Keratinocyte (primary cell): Measurements from ENCODE around the gene HOXB7. TPM values are rescaled to one million over a fixed set of nuclear protein-coding genes. Genes with fewer than 3 reads are reported as not detected.

Source experiments
- DNase-seq: peaks from one replicate; pipeline ENCODE4 v3.0.0-alpha.2; 2011; ENCODE audit warnings: low read depth, missing footprints, low spot score
- FAIRE-seq: peaks from 2 replicates; lab custom pipeline; 2011; peaks lifted over from hg19 to GRCh38; lab: Jason Lieb, UNC
- H2AFZ ChIP-seq: 2 replicates; pipeline ENCODE4 v1.6.0; 2012; ENCODE audit warnings: low read length, control low read depth, inconsistent platforms; ENCODE audit not compliant: control insufficient read depth
- H3K27ac ChIP-seq: 2 replicates; pipeline ENCODE4 v1.5.1; 2011; ENCODE audit warnings: low read length; ENCODE audit not compliant: control insufficient read depth, insufficient read depth
- H3K27me3 ChIP-seq: 3 replicates; pipeline ENCODE4 v1.6.0; 2011; ENCODE audit warnings: low read length; ENCODE audit not compliant: control insufficient read depth, insufficient read depth; ENCODE audit errors: extremely low read depth
- H3K36me3 ChIP-seq, 2 experiments: 2 replicates in 1 of 2; 3 replicates in 1 of 2; pipeline ENCODE4 v1.5.1; 2011; ENCODE audit warnings: low read length in 2 of 2, mild to moderate bottlenecking in 1 of 2; ENCODE audit not compliant: control insufficient read depth in 2 of 2, insufficient read depth in 2 of 2; ENCODE audit errors: extremely low read depth in 1 of 2
- H3K4me1 ChIP-seq: 3 replicates; pipeline ENCODE4 v1.5.1; 2011; ENCODE audit warnings: low read length; ENCODE audit not compliant: control insufficient read depth, insufficient read depth; ENCODE audit errors: extremely low read depth
- H3K4me2 ChIP-seq: 3 replicates; pipeline ENCODE4 v1.6.0; 2011; ENCODE audit warnings: low read depth, low read length; ENCODE audit not compliant: control insufficient read depth, insufficient read depth; ENCODE audit errors: extremely low read depth
- H3K4me3 ChIP-seq, 3 experiments: fragments of 200-600 bp in 1 of 3; sonication (generic) in 1 of 3; 2 replicates in 2 of 3; 3 replicates in 1 of 3; pipeline ENCODE4 v1.5.1; 2011 to 2016; ENCODE audit warnings: low read length in 3 of 3, mild to moderate bottlenecking in 3 of 3, control low read depth in 2 of 3, inconsistent platforms in 1 of 3, low read depth in 1 of 3, mixed read lengths in 1 of 3, mixed run types in 1 of 3, moderate library complexity in 1 of 3; ENCODE audit not compliant: control insufficient read depth in 2 of 3, insufficient read depth in 2 of 3; ENCODE audit errors: extremely low read depth in 1 of 3
- H3K79me2 ChIP-seq: 2 replicates; pipeline ENCODE4 v1.6.0; 2012; ENCODE audit warnings: low read length; ENCODE audit not compliant: control insufficient read depth, insufficient read depth
- H3K9ac ChIP-seq: 3 replicates; pipeline ENCODE4 v1.6.0; 2011; ENCODE audit warnings: low read length; ENCODE audit not compliant: control insufficient read depth, insufficient read depth; ENCODE audit errors: extremely low read depth
- H3K9me1 ChIP-seq: 3 replicates; pipeline ENCODE4 v1.6.0; 2011; ENCODE audit warnings: low read length; ENCODE audit not compliant: control insufficient read depth, insufficient read depth; ENCODE audit errors: extremely low read depth
- H3K9me3 ChIP-seq: 2 replicates; pipeline ENCODE4 v1.5.1; 2012; ENCODE audit warnings: low read depth, low read length; ENCODE audit not compliant: control insufficient read depth
- H4K20me1 ChIP-seq: 3 replicates; pipeline ENCODE4 v1.6.0; 2011; ENCODE audit warnings: low read length; ENCODE audit not compliant: control insufficient read depth, insufficient read depth; ENCODE audit errors: extremely low read depth
- CTCF ChIP-seq, 3 experiments: IDR thresholded peaks in 1 of 3; conservative IDR thresholded peaks in 1 of 3; optimal IDR thresholded peaks in 1 of 3; 2 replicates in 2 of 3; 3 replicates in 1 of 3; pipeline versions ENCODE3 to v1.5.1; 2011; ENCODE audit warnings: low read length in 3 of 3, mild to moderate bottlenecking in 3 of 3, moderate library complexity in 2 of 3, control low read depth in 1 of 3, inconsistent platforms in 1 of 3; ENCODE audit not compliant: insufficient read depth in 2 of 3; ENCODE audit errors: extremely low read depth in 1 of 3
- EZH2 ChIP-seq: IDR thresholded peaks from one replicate; pipeline ENCODE4 v1.6.1; 2012; ENCODE audit warnings: inconsistent platforms, mild to moderate bottlenecking, low read length, moderate library complexity
- dilution Hi-C: fragments of 300-500 bp; cut with MboI; formaldehyde crosslinking; loops from one replicate; pipeline ENCODE4 v1.7.0; 2020; ENCODE audit warnings: low sequenced_read_pairs; ENCODE audit not compliant: extremely low pct_ligation_motif_present
- polyA plus RNA-seq, 5 experiments: library from polyadenylated mRNA; depleted of rRNA in 3 of 5; stranded (reverse) in 3 of 5; stranded (forward) in 1 of 5; unstranded in 1 of 5; fragments of >200 nt; gene quantifications; 1 replicate in 1 of 5; 2 replicates in 3 of 5; 3 replicates in 1 of 5; pipeline versions ENCODE4 v1.2.1 to v1.2.3, GENCODE V29; 2011 to 2012; ENCODE audit warnings: missing spikeins in 2 of 5, low read depth in 1 of 5, low replicate concordance in 1 of 5

The HOXB7 gene
- polyA plus RNA-seq, 1 donor (not counting 4 experiments of a cell fraction or from before 2014, with no cell fraction given): 1.0 TPM

GRCh38 chr17:48595278-48595999, 15.4 kb downstream of the HOXB7 start:
- Histone ChIP-seq H2AFZ (no peak overlapping the region), H3K4me1 (peaks cover 17% of the 10 kb centered on the region), H3K36me3 (peaks cover 0 to 4% of the 10 kb centered on the region in 2 experiments), H3K4me3 (no peak overlapping the region), H4K20me1 (no peaks in the 10 kb centered on the region), H3K4me2 (no peak overlapping the region), H3K27ac (no peak overlapping the region), H3K79me2 (no peaks in the 10 kb centered on the region), H3K27me3 (peaks cover 85% of the 10 kb centered on the region), H3K9me3 (no peaks in the 10 kb centered on the region), H3K9me1 (no peaks in the 10 kb centered on the region), H3K9ac (no peak overlapping the region)
- no peak for DNase-seq
- TF ChIP-seq CTCF (optimal IDR thresholded peaks at IDR 0.05 in 1 of 3, IDR thresholded peaks at IDR 0.05 in 1 of 3, conservative IDR thresholded peaks at IDR 0.05 in 1 of 3; ENCODE audit: extremely low read depth in 1 of 3, insufficient read depth in 2 of 3, low read length in 3 of 3) (no peak), EZH2 (no peak)
- dilution Hi-C loops: no loop called here
- FAIRE-seq: no peak

- dilution Hi-C loops: no loop called here
- no peak overlapping the region for H3K4me2 ChIP-seq
- H3K9me1 ChIP-seq: no peaks in the 10 kb centered on the region
- no peak overlapping the region for H3K27ac ChIP-seq
- TF ChIP-seq EZH2: peak; percentile 4
- no peak for TF ChIP-seq CTCF (optimal IDR thresholded peaks at IDR 0.05 in 1 of 3, IDR thresholded peaks at IDR 0.05 in 1 of 3, conservative IDR thresholded peaks at IDR 0.05 in 1 of 3; ENCODE audit: extremely low read depth in 1 of 3, insufficient read depth in 2 of 3, low read length in 3 of 3)
- H2AFZ ChIP-seq: no peak overlapping the region
- peaks cover 84% of the 10 kb centered on the region for H3K27me3 ChIP-seq
- peaks cover 0 to 4% of the 10 kb centered on the region in 2 experiments for H3K36me3 ChIP-seq
- peaks cover 17% of the 10 kb centered on the region for H3K4me1 ChIP-seq
- DNase-seq: no peak
- FAIRE-seq: no peak
- H3K9me3 ChIP-seq: no peaks in the 10 kb centered on the region
- H3K79me2 ChIP-seq: no peaks in the 10 kb centered on the region
- no peaks in the 10 kb centered on the region for H4K20me1 ChIP-seq
- H3K9ac ChIP-seq: no peak overlapping the region
- H3K4me3 ChIP-seq: no peak overlapping the region
Measured at GRCh38 chr17:48594538-48595277, 16.1 kb downstream of the HOXB7 start.
